KBM-7 (cell line): ENCODE data around the gene CACNG5.

Experiments
- DNase-seq: peaks from one replicate; pipeline ENCODE4 v3.0.0-alpha.2; 2015
- in situ Hi-C: fragments of 300-500 bp; cut with MboI; formaldehyde crosslinking; loops from 2 replicates; pipeline ENCODE4 v1.14.3; 2020; ENCODE audit warnings: low sequenced_read_pairs, low pct_unique_long_range_greater_than_20kb, mixed read lengths

CACNG5 gene

DNA sequence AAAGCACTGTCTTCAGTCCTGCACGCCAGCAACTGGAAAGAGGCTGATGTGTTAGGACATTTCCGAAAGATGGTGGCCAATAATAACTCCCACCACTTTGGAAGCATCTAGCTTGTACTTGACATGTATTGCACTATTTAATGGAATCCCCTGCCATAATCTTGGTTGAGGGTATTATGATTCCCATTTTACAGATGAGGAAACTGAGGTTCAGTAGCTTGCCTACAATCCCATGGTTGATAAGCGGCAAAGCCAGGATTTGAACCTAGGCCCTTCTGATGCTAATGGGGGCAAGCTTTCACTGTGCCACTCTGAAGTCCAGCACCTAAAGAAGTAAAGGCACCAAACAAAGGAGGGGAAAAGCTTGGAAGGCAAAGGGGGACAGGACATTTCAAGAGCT is 8.0 kb downstream of the CACNG5 start:
- in situ Hi-C loops, result no loop called here
- no peak for DNase-seq

GRCh38 chr17:66843627-66844026 is 8.7 kb downstream of the CACNG5 start:
- no peak for DNase-seq
- in situ Hi-C loops, result no loop called here

DNA sequence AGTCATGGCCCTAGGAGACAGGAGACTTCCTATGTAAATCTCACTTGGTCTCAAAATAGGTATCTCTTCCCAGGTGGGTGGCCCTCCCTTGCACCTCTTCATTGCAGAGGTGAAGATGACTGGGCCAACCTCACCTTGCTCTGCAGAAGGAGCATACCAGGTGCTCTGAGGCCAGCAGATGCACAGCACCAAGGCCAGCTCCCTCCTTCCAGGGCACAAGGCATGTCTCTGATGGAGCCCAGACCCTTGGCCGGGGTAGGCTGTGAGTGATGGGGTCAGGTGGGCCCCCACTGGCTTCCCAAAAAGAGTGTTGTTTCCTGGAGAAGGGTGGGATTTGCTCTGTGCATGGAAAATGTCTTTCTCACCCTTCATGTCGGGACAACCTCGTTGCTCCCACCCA is 12.8 kb downstream of the CACNG5 start:
- no peak for DNase-seq
- in situ Hi-C loops, result no loop called here

GRCh38 chr17:66848496-66848895 is 13.6 kb downstream of the CACNG5 start:
- in situ Hi-C loops, result no loop called here
- DNase-seq, result no peak

GRCh38 chr17:66849032-66849655 is 14.2 kb downstream of the CACNG5 start:
- in situ Hi-C loops, result no loop called here
- DNase-seq, result no peak

DNA sequence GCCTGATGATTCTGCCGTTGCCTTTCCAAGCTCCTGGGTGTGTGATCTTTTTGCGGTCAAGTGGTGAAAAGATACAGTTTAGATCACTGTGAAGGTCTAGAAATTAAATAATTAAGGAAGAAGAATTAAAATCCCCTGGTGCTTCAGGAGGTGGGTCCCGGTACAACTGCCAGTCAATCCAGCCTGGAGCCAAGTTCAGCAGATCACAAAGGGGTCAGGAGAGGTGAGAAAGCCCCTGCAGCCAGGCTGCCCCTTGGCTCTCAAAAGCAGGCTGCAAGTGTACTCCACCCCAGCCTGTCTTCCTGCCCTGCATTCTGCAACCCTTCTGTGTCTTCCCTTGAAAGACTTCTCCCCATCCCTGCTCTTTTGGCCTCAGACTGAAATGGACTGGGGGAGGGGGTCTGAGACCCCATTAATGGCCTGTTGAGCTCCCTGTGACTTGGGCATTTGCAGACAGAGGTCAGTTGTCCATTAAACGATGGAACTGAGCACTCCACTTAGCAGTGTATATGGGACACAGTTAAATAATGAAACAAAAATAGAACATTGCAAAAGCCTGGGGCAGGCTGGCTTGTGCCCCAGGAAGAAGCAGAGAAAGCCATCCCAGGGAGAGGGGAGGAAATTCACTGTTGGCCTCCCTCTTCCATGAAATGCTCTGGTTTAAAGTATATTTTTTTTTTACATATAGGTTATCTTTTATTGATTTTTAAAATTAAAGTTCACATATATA is 15.1 kb downstream of the CACNG5 start:
- in situ Hi-C loops, result no loop called here
- DNase-seq, result no peak

- in situ Hi-C loops, result no loop called here
- no peak for DNase-seq
These were observed 15.8 kb downstream of the CACNG5 start for GRCh38 chr17:66850692-66851091.

DNA sequence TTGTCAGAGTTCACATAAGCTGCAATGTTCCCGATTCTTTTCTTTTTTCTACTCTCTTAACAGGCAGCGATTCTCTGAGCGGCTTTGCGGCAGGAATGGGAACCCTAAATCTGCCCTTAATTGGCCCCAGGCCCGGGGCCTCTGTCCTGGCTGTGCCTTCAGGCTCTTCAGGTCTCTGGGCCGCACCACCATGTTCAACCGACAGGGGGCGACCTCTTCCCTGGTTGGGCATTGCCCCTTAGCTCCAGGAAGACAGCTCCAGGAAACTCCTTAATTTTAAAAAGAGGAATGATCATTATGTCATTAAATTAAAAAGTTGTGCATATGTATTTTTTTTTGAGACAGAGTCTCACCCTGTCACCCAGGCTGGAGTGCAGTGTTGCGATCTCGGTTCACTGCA is 20.3 kb downstream of the CACNG5 start:
- in situ Hi-C loops, result no loop called here
- DNase-seq, result no peak

GRCh38 chr17:66858226-66859083 is 23.5 kb downstream of the CACNG5 start:
- in situ Hi-C loops, result no loop called here

DNA sequence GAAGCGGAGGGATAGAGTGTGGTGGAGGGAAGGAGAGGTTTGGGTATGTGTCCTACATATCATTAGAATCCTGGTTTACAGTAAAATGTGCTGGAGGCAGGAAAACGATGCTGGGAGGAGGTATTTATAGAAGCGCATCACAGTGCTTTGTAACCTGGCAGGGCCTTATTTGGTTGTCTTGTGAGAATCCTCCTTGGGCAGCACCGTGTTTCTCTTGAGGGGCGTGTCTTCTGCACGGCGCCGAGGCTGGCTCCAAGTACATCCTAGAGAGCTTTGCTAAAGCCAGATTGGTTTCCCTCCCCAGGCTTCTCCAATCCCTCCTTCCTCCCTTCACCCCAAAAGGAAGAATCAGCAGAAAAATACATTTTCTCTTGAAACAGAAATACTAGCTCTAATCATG is 24.4 kb downstream of the CACNG5 start:
- in situ Hi-C loops, result no loop called here
- DNase-seq, result no peak

More at GRCh38 chr17:66858226-66859083, 23.5 kb downstream of the CACNG5 start:
- DNase-seq, result no peak

DNA sequence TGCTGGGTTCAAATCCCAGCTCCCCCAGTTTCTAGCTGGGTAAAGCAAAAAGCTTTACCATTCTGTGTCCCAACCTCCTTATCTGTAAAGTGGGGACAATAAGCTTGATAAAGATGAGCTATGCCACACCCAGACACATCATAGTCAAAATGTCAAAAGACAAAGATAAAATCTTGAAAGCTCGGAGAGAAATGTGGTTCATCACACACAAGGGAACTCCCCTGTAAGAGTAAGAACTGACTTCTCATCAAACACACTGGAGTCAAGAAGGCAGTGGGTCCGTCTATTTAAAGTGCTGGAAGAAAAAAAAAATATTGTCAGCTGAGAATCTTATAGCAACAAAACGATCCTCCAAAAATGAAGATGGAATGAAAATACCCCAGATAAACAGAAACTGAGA is 25.3 kb downstream of the CACNG5 start:
- DNase-seq, result no peak
- in situ Hi-C loops, result no loop called here

GRCh38 chr17:66863820-66864219 is 28.9 kb downstream of the CACNG5 start:
- no peak for DNase-seq
- in situ Hi-C loops, result no loop called here

GRCh38 chr17:66865151-66865550 is 30.2 kb downstream of the CACNG5 start:
- in situ Hi-C loops, result no loop called here
- no peak for DNase-seq

GRCh38 chr17:66873962-66874361 is 39.0 kb downstream of the CACNG5 start:
- DNase-seq, result no peak
- in situ Hi-C loops, result no loop called here

GRCh38 chr17:66884931-66885330 is 50.0 kb downstream of the CACNG5 start:
- no peak for DNase-seq
- in situ Hi-C loops, result no loop called here

- no peak for DNase-seq
These were observed 50.5 kb downstream of the CACNG5 start for GRCh38 chr17:66885417-66885816.

DNA sequence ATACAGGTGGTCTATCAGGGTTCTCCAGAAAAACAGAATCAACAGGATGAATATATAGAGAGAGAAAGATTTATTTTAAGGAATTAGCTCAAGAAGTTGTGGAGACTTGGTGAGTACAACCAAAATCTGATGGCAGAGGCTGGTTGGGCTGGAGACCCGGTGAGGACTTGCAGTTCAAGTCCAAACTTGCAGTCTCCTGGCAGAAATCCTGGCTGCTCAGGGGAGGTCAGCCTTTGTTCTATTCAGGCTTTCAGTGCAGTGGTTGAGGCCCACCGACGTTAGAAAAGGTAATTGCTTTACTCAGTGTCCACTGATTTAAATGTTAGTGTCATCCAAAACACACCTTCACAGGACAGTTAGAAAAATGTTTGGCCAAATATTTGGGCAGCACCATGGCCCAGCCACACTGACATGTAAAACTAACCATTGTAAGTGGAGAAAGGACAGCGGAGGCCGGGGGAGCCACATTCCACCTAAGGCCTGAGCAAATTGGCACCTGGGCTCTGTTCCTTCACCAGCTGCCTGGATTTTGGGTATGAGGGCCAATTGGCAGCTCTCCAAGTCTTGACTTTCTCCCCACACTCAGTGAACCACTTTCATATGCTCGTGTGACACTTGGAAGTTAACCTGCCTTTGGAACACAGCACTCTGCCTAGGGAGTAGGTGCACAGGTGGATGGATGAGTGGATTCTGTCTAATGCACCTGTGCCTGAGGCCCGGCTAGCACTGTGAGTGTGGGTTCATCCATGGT is 54.7 kb downstream of the CACNG5 start:
- no peak for DNase-seq
- in situ Hi-C loops, result loop anchor here (10.0 kb wide), 1 partner anchor 165 kb away; no protein-coding TSS in a partner anchor

More at GRCh38 chr17:66885417-66885816, 50.5 kb downstream of the CACNG5 start:
- in situ Hi-C loops, result no loop called here

DNA sequence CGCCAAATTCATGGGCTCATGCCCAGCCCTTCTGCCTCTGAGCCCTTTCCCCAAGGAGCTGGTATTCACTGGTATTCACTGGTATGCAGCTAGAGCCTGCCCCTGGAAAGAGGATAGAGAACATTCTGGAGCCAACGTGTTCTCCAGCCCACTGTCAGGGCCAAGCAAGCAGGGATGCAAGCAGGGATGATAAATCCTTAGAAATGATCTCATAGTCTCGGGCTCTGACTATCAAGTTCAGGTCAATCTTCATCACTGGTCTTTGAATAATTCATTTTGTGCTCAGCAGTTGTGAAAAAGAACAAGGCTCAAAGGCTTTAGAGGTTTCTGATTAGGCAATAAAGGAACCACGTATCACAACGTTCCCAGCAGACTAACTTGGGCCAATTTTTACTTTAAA is 57.3 kb downstream of the CACNG5 start:
- in situ Hi-C loops, result loop anchor here (10.0 kb wide), 1 partner anchor 167 kb away; no protein-coding TSS in a partner anchor
- DNase-seq, result no peak

- no peak for DNase-seq
- in situ Hi-C loops, result loop anchor here (10.0 kb wide), 1 partner anchor 169 kb away; no protein-coding TSS in a partner anchor
These were observed 58.5 kb downstream of the CACNG5 start for GRCh38 chr17:66893382-66893781.
